NCI-H774 (cell line): ENCODE measurements around the gene MRPL10.
A peak's percentile ranks its signal among the peaks of the same experiment; 100 is the strongest.

Experiments
- DNase-seq: peaks from one replicate; lab custom pipeline; 2025; lab: John Stamatoyannopoulos, UW

Gene MRPL10

GRCh38 chr17:47857551-47858455, 26.5 kb upstream of the MRPL10 start:
- DNase-seq = no peak

GRCh38 chr17:47856830-47857229, 25.5 kb upstream of the MRPL10 start:
- DNase-seq = no peak

- DNase-seq = no peak
Observed at GRCh38 chr17:47855737-47856136, 24.4 kb upstream of the MRPL10 start.

- no peak for DNase-seq
Observed at GRCh38 chr17:47853616-47854015, 22.3 kb upstream of the MRPL10 start.

GRCh38 chr17:47852113-47852949, 21.0 kb upstream of the MRPL10 start:
- no peak for DNase-seq

- no peak for DNase-seq
Observed at GRCh38 chr17:47851764-47852112, 20.4 kb upstream of the MRPL10 start.

GRCh38 chr17:47850692-47851573, 19.6 kb upstream of the MRPL10 start, which contains the start of gene SP6:
SP6 (minus strand) TSS chr17:47851163; CDS start chr17:47848429, 2,734 bp downstream.
- peak; percentile 88 for DNase-seq

GRCh38 chr17:47850373-47850691, 19.0 kb upstream of the MRPL10 start:
- no peak for DNase-seq

GRCh38 chr17:47848198-47848513, 16.8 kb upstream of the MRPL10 start:
- no peak for DNase-seq

- no peak for DNase-seq
Observed at GRCh38 chr17:47847341-47848197, 16.2 kb upstream of the MRPL10 start.

- DNase-seq = no peak
Observed at GRCh38 chr17:47846716-47847340, 15.5 kb upstream of the MRPL10 start.

GRCh38 chr17:47845716-47846075, 14.4 kb upstream of the MRPL10 start:
- DNase-seq = no peak

GRCh38 chr17:47844814-47845715, 13.7 kb upstream of the MRPL10 start:
- no peak for DNase-seq

GRCh38 chr17:47844227-47844626, 12.9 kb upstream of the MRPL10 start:
- no peak for DNase-seq

GRCh38 chr17:47843391-47843730, 12.0 kb upstream of the MRPL10 start:
- DNase-seq = no peak

GRCh38 chr17:47841488-47842291, 10.3 kb upstream of the MRPL10 start:
- no peak for DNase-seq

- peak; percentile 95 for DNase-seq
Observed at GRCh38 chr17:47840742-47841487, 9.6 kb upstream of the MRPL10 start, which contains the start of gene SCRN2. SCRN2 (minus strand) TSS chr17:47841273; CDS start chr17:47840843, 430 bp downstream.

GRCh38 chr17:47840001-47840741, 8.8 kb upstream of the MRPL10 start:
- no peak for DNase-seq
